CD14-positive monocyte (primary cell): Measurements from ENCODE around the gene SMARCC1. TPM values are rescaled to one million over a fixed set of nuclear protein-coding genes. Genes with fewer than 3 reads are reported as not detected.

Experiments
- DNase-seq, 3 donors: peaks; one replicate each; pipeline ENCODE4 v3.0.0-alpha.2; 2011 to 2022
- H2AFZ ChIP-seq: 2 replicates; pipeline ENCODE4 v1.6.0; 2012; ENCODE audit warnings: mild to moderate bottlenecking, low read depth, low read length, inconsistent platforms; ENCODE audit not compliant: insufficient read depth, poor library complexity, severe bottlenecking
- H3K27ac ChIP-seq, 2 donors: 1 replicate in 1 of 2; 2 replicates in 1 of 2; pipeline ENCODE4 v1.5.1; 2012 to 2013; ENCODE audit warnings: low read length in 2 of 2, control low read depth in 1 of 2, inconsistent platforms in 1 of 2, low read depth in 1 of 2, mild to moderate bottlenecking in 1 of 2
- H3K27me3 ChIP-seq, 2 donors: one replicate each; pipeline versions ENCODE4 v1.6.0 to v1.6.1; 2011 to 2013; ENCODE audit warnings: low read length in 2 of 2; ENCODE audit not compliant: control insufficient read depth in 2 of 2, insufficient read depth in 2 of 2
- H3K36me3 ChIP-seq, 2 donors: replicated peaks in 1 of 2; 1 replicate in 1 of 2; 2 replicates in 1 of 2; pipeline versions ENCODE4 v1.5.1 to v1.6.1; 2012 to 2013; ENCODE audit warnings: low read length in 2 of 2, control low read depth in 1 of 2, inconsistent platforms in 1 of 2, mild to moderate bottlenecking in 1 of 2; ENCODE audit not compliant: insufficient read depth in 2 of 2, control insufficient read depth in 1 of 2
- H3K4me1 ChIP-seq, 2 donors: 1 replicate in 1 of 2; 2 replicates in 1 of 2; pipeline versions ENCODE4 v1.5.1 to v1.6.1; 2012 to 2013; ENCODE audit warnings: low read length in 2 of 2, control low read depth in 1 of 2, inconsistent platforms in 1 of 2, mild to moderate bottlenecking in 1 of 2, moderate library complexity in 1 of 2; ENCODE audit not compliant: insufficient read depth in 2 of 2, control insufficient read depth in 1 of 2
- H3K4me2 ChIP-seq: replicated peaks from 2 replicates; pipeline ENCODE3; 2012; ENCODE audit warnings: low read length, moderate library complexity, mild to moderate bottlenecking; ENCODE audit not compliant: poor library complexity, severe bottlenecking; ENCODE audit errors: extremely low read depth
- H3K4me3 ChIP-seq, 3 experiments: fragments of 200-600 bp in 1 of 3; sonication (generic) in 1 of 3; replicated peaks in 1 of 3; 1 replicate in 2 of 3; 2 replicates in 1 of 3; pipeline ENCODE4 v1.5.1; 2011 to 2013; ENCODE audit warnings: low read length in 3 of 3, mild to moderate bottlenecking in 3 of 3, control low read depth in 2 of 3, low read depth in 2 of 3, inconsistent platforms in 1 of 3, moderate library complexity in 1 of 3
- H3K79me2 ChIP-seq: 2 replicates; pipeline ENCODE4 v1.6.0; 2012; ENCODE audit warnings: mild to moderate bottlenecking, control low read depth, inconsistent platforms, low read length, moderate library complexity; ENCODE audit not compliant: insufficient read depth
- H3K9ac ChIP-seq: 2 replicates; pipeline ENCODE4 v1.6.0; 2017; ENCODE audit warnings: low read length, mild to moderate bottlenecking; ENCODE audit not compliant: insufficient read depth, poor library complexity, severe bottlenecking
- H3K9me3 ChIP-seq, 2 donors: replicated peaks in 1 of 2; 1 replicate in 1 of 2; 2 replicates in 1 of 2; pipeline versions ENCODE4 v1.5.1 to v1.6.1; 2012 to 2013; ENCODE audit warnings: low read length in 2 of 2, control low read depth in 1 of 2; ENCODE audit not compliant: control insufficient read depth in 1 of 2, insufficient read depth in 1 of 2
- H4K20me1 ChIP-seq: 2 replicates; pipeline ENCODE4 v1.6.0; 2012; ENCODE audit warnings: mild to moderate bottlenecking, low read length, control low read depth, moderate library complexity; ENCODE audit not compliant: insufficient read depth
- H3K27ac Mint-ChIP-seq, 7 donors: one replicate each; pipeline ENCODE4 v1.8.0; 2020; ENCODE audit warnings: mild to moderate bottlenecking in 7 of 7, mixed read lengths in 7 of 7, moderate library complexity in 6 of 7, inconsistent platforms in 2 of 7
- H3K27me3 Mint-ChIP-seq, 3 donors: one replicate each; pipeline ENCODE4 v1.8.0; 2021 to 2022; ENCODE audit warnings: low read depth in 3 of 3, mild to moderate bottlenecking in 3 of 3, mixed read lengths in 3 of 3, moderate library complexity in 3 of 3, inconsistent platforms in 1 of 3
- H3K36me3 Mint-ChIP-seq, 2 donors: one replicate each; pipeline ENCODE4 v1.8.0; 2020; ENCODE audit warnings: mixed read lengths in 2 of 2, inconsistent platforms in 1 of 2, mild to moderate bottlenecking in 1 of 2
- H3K4me1 Mint-ChIP-seq: one replicate; pipeline ENCODE4 v1.8.0; 2020; ENCODE audit warnings: mild to moderate bottlenecking, mixed read lengths
- H3K4me3 Mint-ChIP-seq, 2 donors: one replicate each; pipeline ENCODE4 v1.8.0; 2020; ENCODE audit warnings: mild to moderate bottlenecking in 2 of 2, mixed read lengths in 2 of 2, moderate library complexity in 1 of 2
- H3K9me3 Mint-ChIP-seq, 7 donors: one replicate each; pipeline ENCODE4 v1.8.0; 2020 to 2022; ENCODE audit warnings: mixed read lengths in 7 of 7, mild to moderate bottlenecking in 6 of 7, moderate library complexity in 6 of 7, inconsistent platforms in 2 of 7
- WGBS: methylation state at CpG from one replicate; pipeline ENCODE4 v1.1.5; 2013; ENCODE audit warnings: missing lambda C conversion rate; ENCODE audit not compliant: insufficient coverage; 5-methylcytosine and 5-hydroxymethylcytosine counted together
- intact Hi-C, 2 donors: fragments of 100-400 bp; cut with micrococcal nuclease; formaldehyde crosslinking; loops; one replicate each; pipeline versions ENCODE4 v1.15.0 to v1.15.1; 2023
- polyA plus RNA-seq, 3 donors: library from polyadenylated mRNA; depleted of rRNA in 1 of 3; unstranded in 2 of 3; stranded (reverse) in 1 of 3; fragments of 300-500 nt in 2 of 3; fragments of >200 nt in 1 of 3; fragmentation: Illumina TruSeq in 2 of 3; gene quantifications; 1 replicate in 2 of 3; 2 replicates in 1 of 3; pipeline ENCODE4 v1.2.3, GENCODE V29; 2012 to 2021
- TF ChIP-seq, protein P1 (sequence below): fragments of 200-600 bp; IDR thresholded peaks from one replicate; pipeline ENCODE4 v1.8.0; 2022; ENCODE audit warnings: antibody characterized with exemption, mild to moderate bottlenecking

SMARCC1 gene
- polyA plus RNA-seq, 3 donors: 8.8 to 33.5 (median 20.5) TPM

DNA sequence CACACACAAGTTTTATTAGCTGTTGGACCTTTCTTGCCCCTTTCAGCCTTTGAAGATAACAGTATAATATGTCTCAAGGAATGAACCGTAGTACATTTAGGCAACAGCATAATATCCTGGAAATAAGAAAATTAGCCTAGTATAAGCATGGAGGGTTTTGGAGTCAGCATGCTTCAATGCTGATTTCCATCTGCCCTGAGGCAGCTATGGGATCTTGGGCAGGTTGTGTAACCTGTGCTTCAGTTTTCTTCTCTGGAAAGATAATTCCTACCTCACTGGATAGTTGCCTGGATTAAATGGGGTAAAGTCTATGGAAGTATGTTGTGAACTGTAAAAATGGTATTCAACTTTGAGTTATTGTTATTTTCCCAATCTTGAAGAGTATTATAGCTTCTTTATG, 22.9 kb upstream of the SMARCC1 start:
- Histone ChIP-seq H3K36me3 (peaks cover 18 to 19% of the 10 kb centered on the region in 2 donors), H2AFZ (no peak overlapping the region), H3K79me2 (peaks cover 10% of the 10 kb centered on the region), H3K27ac (no peak overlapping the region), H3K4me1 (peaks cover 13 to 17% of the 10 kb centered on the region in 2 donors), H3K4me3 (no peak overlapping the region), H3K9ac (no peak overlapping the region), H4K20me1 (no peaks in the 10 kb centered on the region), H3K27me3 (no peaks in the 10 kb centered on the region), H3K4me2 (no peak overlapping the region), H3K9me3 (no peaks in the 10 kb centered on the region)
- Mint-ChIP-seq H3K9me3 (no peaks in the 10 kb centered on the region), H3K27me3 (peaks cover 0 to 3% (median 0%) of the 10 kb centered on the region in 3 donors), H3K4me1 (peaks cover 21% of the 10 kb centered on the region), H3K36me3 (peaks cover 10 to 26% of the 10 kb centered on the region in 2 donors), H3K4me3 (no peak overlapping the region), H3K27ac (no peak overlapping the region)
- WGBS: no CpG with 5 or more reads among the region's 1 CpG
- intact Hi-C loops: loop anchor here (5.0 kb wide), 2 partner anchors 282 to 292 kb away; partner anchors contain the start of gene ELP6 (in 1 of the 2)
- no peak for DNase-seq
- TF ChIP-seq, protein P1, sequence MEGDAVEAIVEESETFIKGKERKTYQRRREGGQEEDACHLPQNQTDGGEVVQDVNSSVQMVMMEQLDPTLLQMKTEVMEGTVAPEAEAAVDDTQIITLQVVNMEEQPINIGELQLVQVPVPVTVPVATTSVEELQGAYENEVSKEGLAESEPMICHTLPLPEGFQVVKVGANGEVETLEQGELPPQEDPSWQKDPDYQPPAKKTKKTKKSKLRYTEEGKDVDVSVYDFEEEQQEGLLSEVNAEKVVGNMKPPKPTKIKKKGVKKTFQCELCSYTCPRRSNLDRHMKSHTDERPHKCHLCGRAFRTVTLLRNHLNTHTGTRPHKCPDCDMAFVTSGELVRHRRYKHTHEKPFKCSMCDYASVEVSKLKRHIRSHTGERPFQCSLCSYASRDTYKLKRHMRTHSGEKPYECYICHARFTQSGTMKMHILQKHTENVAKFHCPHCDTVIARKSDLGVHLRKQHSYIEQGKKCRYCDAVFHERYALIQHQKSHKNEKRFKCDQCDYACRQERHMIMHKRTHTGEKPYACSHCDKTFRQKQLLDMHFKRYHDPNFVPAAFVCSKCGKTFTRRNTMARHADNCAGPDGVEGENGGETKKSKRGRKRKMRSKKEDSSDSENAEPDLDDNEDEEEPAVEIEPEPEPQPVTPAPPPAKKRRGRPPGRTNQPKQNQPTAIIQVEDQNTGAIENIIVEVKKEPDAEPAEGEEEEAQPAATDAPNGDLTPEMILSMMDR: no peak

DNA sequence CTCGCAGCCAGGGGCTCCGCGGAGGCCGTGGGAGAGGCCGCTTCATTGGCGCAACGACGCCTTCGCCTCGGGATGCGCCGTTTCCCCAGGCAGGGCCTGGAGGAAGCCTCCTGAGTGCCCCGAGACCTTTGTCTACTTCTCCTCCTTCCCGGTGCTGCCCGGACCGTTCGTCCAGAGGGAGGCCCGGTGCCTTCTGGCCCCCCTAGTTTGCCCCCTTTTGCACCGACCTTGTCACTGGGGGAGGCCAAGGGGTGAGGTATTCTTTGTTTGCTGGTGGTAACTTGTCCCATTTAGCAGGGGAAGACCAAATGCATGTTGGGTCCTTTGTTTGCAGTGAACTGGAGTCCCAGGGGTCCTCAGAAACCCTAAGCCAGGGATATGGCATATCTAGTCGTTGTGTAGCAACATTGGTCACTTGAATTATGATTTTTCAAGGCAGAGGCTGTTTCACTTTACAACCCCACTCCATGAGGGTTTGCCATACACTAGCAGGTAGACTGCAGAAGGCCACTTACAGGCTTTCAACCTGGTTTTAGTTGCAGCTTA, 21.9 kb upstream of the SMARCC1 start:
- H3K9me3 ChIP-seq: no peaks in the 10 kb centered on the region
- H3K36me3 ChIP-seq: peaks cover 15 to 16% of the 10 kb centered on the region in 2 donors
- peaks cover 10 to 18% of the 10 kb centered on the region in 2 donors for H3K36me3 Mint-ChIP-seq
- DNase-seq: no peak
- H2AFZ ChIP-seq: peak overlapping the region; percentile 97
- no peaks in the 10 kb centered on the region for H4K20me1 ChIP-seq
- H3K79me2 ChIP-seq: peaks cover 10% of the 10 kb centered on the region
- no peaks in the 10 kb centered on the region for H3K27me3 ChIP-seq
- peak overlapping the region; percentile 89 for H3K4me2 ChIP-seq
- peak overlapping the region; percentile 85 to 94 for H3K4me3 Mint-ChIP-seq
- H3K9me3 Mint-ChIP-seq: no peaks in the 10 kb centered on the region
- H3K27ac Mint-ChIP-seq: peak overlapping the region; percentile 50 to 93 (median 77)
- TF ChIP-seq, protein P1: no peak
- WGBS: 0% methylated on average over 15 of the region's 20 CpGs
- peaks cover 21% of the 10 kb centered on the region for H3K4me1 Mint-ChIP-seq
- intact Hi-C loops: loop anchor here (5.0 kb wide), 2 partner anchors 281 to 291 kb away; partner anchors contain the start of gene ELP6 (in 1 of the 2)
- H3K27me3 Mint-ChIP-seq: peaks cover 0 to 4% (median 1%) of the 10 kb centered on the region in 3 donors
- peak overlapping the region; percentile 44 to 87 (median 65) for H3K4me3 ChIP-seq
- peak overlapping the region; percentile 86 for H3K9ac ChIP-seq
- peaks cover 13 to 17% of the 10 kb centered on the region in 2 donors for H3K4me1 ChIP-seq
- peak overlapping the region; percentile 38 to 83 for H3K27ac ChIP-seq
